Stimulated activated CD4-positive, alpha-beta T cell treated with anti-CD3 and anti-CD28 coated beads, Interleukin-12 subunit alpha, Interleukin-12 subunit beta, amount 100 ng/mL, for 4 hours (primary cell): ENCODE results near the gene MEIS3.

ENCODE experiments used
- DNase-seq: peaks from one replicate; pipeline ENCODE4 v3.0.0-alpha.2; 2020

MEIS3 gene

GRCh38 chr19:47419030-47419783, at the start of gene MEIS3:
Gene MEIS3 (minus strand): TSS chr19:47419527. CDS start chr19:47419081, 446 bp downstream.
- no peak for DNase-seq

GRCh38 chr19:47467914-47468313, 48.6 kb upstream of the MEIS3 start:
- DNase-seq: no peak

GRCh38 chr19:47465957-47466356, 46.6 kb upstream of the MEIS3 start:
- no peak for DNase-seq

GRCh38 chr19:47464675-47465419, 45.5 kb upstream of the MEIS3 start:
- DNase-seq: no peak

GRCh38 chr19:47461876-47462275, 42.5 kb upstream of the MEIS3 start:
- no peak for DNase-seq

GRCh38 chr19:47459477-47459876, 40.1 kb upstream of the MEIS3 start:
- DNase-seq: no peak

GRCh38 chr19:47458672-47459071, 39.3 kb upstream of the MEIS3 start:
- no peak for DNase-seq

- DNase-seq: no peak
Observed at GRCh38 chr19:47456721-47457474, 37.6 kb upstream of the MEIS3 start.

- DNase-seq: no peak
Observed at GRCh38 chr19:47450478-47450877, 31.2 kb upstream of the MEIS3 start.

- DNase-seq: no peak
Observed at GRCh38 chr19:47448360-47448727, 29.0 kb upstream of the MEIS3 start.

- peak; percentile 47 for DNase-seq
Observed at GRCh38 chr19:47447470-47448359, 28.4 kb upstream of the MEIS3 start.

- DNase-seq: no peak
Observed at GRCh38 chr19:47446534-47447469, 27.5 kb upstream of the MEIS3 start.

GRCh38 chr19:47445937-47446402, 26.6 kb upstream of the MEIS3 start:
- DNase-seq: peak; percentile 56

GRCh38 chr19:47445527-47445926, 26.2 kb upstream of the MEIS3 start:
- no peak for DNase-seq

- no peak for DNase-seq
Observed at GRCh38 chr19:47444388-47444821, 25.1 kb upstream of the MEIS3 start.

- DNase-seq: no peak
Observed at GRCh38 chr19:47443331-47443730, 24.0 kb upstream of the MEIS3 start.

- no peak for DNase-seq
Observed at GRCh38 chr19:47438793-47439220, 19.5 kb upstream of the MEIS3 start.

- no peak for DNase-seq
Observed at GRCh38 chr19:47437500-47437899, 18.2 kb upstream of the MEIS3 start.

- DNase-seq: peak; percentile 87
Observed at GRCh38 chr19:47436712-47437401, 17.5 kb upstream of the MEIS3 start.

- no peak for DNase-seq
Observed at GRCh38 chr19:47435883-47436417, 16.6 kb upstream of the MEIS3 start.
